ENCODE data around the gene MOGAT3. TPM values are rescaled to one million over a fixed set of nuclear protein-coding genes. Genes with fewer than 3 reads are reported as not detected.
"Not testable (repeated sequence)": the region's sequence is repeated elsewhere in the genome, so short reads cannot be mapped to it uniquely, and the experiment has no call there.

MOGAT3 gene
- polyA plus RNA-seq, 4 donors, result 0.53 to 1.1 (median 0.77) TPM

DNA sequence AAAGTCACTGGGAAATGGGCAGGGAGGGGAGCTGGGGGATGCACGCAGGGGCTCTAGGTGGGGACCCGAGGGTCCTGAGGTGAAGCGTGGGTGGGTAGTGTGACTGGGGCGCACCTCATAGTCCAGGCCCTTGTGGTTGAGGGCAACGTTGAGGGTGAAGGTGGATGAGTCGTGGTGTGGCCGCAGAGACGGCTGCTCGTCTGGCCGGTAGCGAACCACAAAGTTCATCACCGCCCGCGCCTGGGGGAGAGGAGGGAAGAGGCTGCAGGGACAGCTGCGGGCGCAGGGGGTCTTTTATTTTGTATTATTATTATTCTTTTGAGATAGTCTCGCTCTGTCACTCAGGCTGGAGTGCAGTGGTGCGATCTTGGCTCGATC, 5.8 kb upstream of the MOGAT3 start:
- DNase-seq (ENCODE audit: low read depth in 4 of 4, low spot score in 3 of 4), result no peak

GRCh38 chr7:101205901-101206664, 5.2 kb upstream of the MOGAT3 start:
- DNase-seq (ENCODE audit: low read depth in 4 of 4, low spot score in 3 of 4), result no peak

- not testable (repeated sequence) for DNase-seq (ENCODE audit: low read depth in 4 of 4, low spot score in 3 of 4)
These were observed 3.2 kb upstream of the MOGAT3 start for GRCh38 chr7:101203740-101204738.

DNA sequence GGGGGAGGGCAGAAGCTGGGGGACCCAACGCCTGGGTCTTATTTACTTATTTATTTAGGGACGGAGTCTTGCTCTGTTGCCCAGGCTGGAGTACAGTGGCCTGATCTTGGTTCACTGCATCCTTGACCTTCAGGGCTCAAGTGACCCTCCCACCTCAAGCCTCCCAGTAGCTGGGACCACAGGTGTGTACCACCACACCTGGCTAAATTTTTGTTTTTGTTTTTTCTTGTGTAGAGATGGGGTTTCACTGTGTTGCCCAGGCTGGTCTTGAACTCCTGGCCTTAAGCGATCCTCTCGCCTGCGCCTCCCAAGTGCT, 1.7 kb upstream of the MOGAT3 start:
- DNase-seq (ENCODE audit: low read depth in 4 of 4, low spot score in 3 of 4), result no peak

DNA sequence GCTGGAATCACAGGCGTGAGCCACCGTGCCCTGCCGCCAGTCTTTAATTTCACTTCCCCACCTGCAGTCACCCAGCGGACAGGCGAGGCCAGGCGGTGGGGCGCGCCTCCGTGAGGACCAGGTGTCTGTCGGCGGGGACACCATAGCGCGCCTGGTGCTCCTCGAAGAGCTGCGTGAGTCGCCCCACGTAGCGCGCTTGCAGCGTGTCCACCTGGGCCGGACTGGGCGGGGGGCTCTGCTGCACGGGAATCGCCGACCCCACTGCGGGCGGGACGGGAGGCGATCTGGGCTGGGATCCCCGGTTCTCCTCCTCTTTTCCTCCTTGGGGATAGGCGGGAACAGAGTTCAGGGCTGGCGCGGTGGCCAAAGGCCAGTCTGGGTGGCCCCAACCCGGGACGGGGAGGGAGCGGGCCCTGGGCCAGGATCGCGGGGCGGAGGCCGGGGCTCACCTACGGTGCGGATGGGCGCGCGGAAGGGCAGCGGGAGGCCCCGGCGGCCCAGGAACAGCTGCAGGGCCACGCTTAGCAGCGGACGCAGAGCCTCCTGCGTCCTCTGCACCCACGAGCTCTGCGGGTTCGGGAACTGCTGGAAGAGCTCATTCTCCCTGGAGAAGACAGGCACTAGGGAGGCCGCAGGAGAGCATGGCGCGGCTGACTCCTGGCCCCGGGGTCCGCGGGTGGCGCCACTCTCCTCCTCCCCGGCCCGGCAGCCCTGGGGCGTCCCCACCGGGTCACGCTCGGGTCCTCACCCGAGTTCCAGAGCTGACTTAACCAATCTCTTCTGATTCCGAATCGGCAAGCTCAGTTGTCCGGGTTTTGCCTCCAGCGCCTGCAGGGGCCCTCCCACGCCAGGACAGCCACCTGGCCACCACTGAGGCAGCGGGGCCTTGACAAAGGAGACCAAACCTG, 1.1 kb upstream of the MOGAT3 start:
- no peak for DNase-seq (ENCODE audit: low read depth in 4 of 4, low spot score in 3 of 4)

DNA sequence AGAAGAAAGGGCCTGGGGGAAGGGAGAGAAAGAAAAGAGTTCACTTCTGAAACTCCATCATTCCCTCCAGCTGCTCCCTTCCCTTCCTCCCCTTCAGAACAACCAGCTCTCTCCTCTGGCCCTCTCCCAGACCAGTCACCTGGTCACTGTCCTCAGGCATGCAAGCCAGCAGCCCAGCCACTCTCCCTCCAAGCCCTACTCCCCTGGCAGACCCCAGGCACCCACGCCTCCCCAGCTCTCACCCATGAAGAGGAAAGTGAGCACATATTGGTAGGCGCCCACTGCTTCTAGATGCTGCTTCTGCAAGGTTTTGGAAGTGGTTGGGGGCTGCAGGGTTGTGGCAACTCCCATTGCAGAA, 353 bp downstream of the MOGAT3 start:
- DNase-seq (ENCODE audit: low read depth in 4 of 4, low spot score in 3 of 4), result no peak

- not testable (repeated sequence) for DNase-seq (ENCODE audit: low read depth in 4 of 4, low spot score in 3 of 4)
These were observed 1.3 kb downstream of the MOGAT3 start for GRCh38 chr7:101199522-101199921.

DNA sequence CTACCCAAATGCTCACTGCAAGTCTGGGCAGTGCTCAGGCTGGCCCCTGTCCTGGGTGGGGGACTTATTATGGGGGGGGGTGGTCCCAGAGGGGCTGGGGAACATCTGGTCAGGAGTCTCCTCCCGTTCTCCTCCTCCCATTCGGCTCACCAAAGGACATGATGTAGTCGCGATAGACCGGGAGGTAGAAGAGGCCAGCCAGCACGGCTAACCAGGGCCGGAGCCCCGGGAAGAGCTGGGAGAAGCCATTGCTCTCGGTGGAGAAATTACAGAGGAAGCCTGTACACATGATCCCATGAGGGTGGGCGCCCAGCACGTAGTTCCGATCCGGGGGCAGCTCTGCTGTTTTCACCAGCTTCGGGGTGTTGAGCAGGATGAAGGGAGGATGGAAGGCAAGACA, 2.4 kb downstream of the MOGAT3 start:
- DNase-seq (ENCODE audit: low read depth in 4 of 4, low spot score in 3 of 4), result no peak

DNA sequence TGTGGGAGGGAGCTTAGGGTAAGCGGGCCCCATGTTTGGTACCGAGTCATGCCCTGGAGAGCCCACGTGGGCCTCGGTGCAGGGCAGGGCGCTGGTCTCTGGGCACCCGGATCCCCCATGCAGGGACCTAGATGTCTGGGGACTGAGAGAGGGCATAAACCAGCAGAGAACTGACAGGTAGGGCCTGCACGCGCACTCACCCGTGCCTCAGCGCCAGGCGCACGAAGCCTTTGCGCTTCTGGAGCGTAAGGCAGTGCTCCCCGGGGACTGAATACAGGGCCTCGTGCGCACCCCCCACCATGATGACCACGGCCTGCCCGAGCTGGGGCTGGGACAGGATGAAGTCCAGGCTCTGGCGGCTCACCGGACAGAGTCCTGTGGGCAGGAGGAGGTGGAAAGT, 2.8 kb downstream of the MOGAT3 start:
- DNase-seq (ENCODE audit: low read depth in 4 of 4, low spot score in 3 of 4), result no peak

GRCh38 chr7:101195884-101196283, 5.0 kb downstream of the MOGAT3 start:
- DNase-seq (ENCODE audit: low read depth in 4 of 4, low spot score in 3 of 4), result no peak

DNA sequence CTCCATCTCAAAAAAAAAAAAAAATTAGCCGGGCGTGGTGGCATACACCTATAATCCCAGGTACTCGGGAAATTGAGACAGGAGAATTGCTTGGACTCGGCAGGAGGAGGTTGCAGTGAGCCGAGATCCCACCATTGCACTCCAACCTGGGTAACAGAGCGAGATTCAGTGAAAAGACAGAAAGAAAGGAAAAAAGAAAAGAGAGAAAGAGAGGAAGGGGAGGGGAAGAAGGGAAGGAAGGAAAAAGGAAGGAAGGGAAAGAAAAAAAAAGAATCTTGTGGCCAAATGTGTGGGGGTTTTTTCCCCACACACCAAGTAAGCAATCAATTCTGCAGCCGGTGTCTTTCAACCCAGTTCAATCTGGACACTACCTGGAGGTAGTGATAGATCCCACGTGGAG, 11.7 kb downstream of the MOGAT3 start:
- no peak for DNase-seq (ENCODE audit: low read depth in 4 of 4, low spot score in 3 of 4)

GRCh38 chr7:101186844-101187428, 13.9 kb downstream of the MOGAT3 start:
- DNase-seq (ENCODE audit: low read depth in 4 of 4, low spot score in 3 of 4), result no peak

DNA sequence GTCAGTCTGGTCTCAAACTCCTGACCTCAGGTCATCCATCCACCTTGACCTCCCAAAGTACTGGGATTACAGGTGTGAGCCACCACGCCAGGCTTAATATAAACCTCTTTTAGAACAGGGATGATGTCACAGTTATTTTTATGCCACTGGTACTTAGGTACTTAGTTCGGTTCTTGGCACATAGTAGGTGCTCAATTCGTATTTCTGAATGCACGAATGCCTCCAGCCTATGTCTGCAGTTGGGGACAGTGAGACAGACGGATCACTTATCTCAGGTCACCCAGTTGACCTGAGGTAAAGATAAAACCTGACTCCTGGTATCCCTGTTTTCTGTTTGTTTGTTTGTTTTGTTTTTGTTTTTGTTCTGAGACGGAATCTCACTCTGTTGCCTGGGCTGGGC, 14.6 kb downstream of the MOGAT3 start:
- DNase-seq (ENCODE audit: low read depth in 4 of 4, low spot score in 3 of 4), result no peak

DNA sequence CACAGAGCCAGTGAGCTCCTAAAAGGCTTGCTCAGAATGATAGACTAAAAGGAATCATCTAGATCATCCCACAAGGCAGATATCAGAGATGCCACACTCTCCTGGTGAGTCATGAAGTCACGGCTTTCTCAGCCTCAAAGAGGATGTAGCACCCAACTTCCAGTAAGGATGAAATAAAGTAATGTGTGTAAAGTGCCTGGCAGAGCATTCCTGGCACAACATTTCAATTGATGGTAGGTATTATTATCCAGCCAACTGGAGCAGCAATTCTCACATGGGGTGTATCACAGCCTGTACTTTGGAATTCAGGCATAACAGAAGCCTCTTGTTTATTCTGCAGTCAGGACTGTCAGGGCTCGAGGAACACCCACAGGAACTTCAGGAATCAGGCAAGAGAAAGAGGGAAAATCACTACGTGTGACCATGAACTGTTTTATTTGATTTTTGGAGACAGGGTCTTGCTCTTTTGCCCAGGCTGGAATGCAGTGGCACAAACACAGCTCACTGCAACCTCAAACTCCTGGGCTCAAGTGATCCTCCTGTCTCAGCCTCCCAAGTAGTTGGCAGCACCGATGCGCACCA, 15.5 kb downstream of the MOGAT3 start:
- DNase-seq (ENCODE audit: low read depth in 4 of 4, low spot score in 3 of 4), result no peak

DNA sequence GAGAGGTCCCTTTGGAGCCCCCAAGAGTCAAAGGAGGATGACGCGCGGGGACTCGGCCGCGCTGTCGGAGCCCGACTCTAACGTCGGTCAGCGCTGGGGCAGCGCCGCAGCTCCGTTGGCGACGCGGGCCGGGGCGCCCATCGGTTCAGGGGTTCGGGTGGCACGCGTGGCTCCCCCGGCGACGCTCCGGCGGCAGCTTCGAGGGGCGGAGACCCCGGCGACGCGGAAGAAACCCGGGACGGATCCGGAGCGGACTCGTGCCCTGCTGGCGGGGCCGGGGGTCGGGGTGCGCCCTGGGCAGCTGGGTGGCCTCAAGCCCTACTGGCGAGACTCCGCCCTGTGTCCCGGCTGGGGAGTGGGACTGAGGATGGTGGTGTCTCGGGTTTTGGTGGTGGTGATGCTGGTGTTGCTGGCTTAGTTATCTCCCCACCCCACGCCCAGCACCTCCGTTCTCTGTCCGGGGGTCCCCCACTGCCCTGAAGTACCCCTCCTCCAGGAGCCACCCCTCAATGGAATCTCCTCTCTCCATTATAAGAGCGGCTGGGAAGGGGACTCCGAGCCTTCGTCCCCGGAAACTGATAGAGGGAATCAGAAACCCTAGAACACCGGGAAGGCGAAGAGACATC, 20.6 kb downstream of the MOGAT3 start, which contains the start of gene NAT16:
NAT16 (minus strand) TSS at position 164 of the 626 bp plus-strand sequence. CDS start 5,486 bp downstream, outside the sequence.
- no peak for DNase-seq (ENCODE audit: low read depth in 4 of 4, low spot score in 3 of 4)

DNA sequence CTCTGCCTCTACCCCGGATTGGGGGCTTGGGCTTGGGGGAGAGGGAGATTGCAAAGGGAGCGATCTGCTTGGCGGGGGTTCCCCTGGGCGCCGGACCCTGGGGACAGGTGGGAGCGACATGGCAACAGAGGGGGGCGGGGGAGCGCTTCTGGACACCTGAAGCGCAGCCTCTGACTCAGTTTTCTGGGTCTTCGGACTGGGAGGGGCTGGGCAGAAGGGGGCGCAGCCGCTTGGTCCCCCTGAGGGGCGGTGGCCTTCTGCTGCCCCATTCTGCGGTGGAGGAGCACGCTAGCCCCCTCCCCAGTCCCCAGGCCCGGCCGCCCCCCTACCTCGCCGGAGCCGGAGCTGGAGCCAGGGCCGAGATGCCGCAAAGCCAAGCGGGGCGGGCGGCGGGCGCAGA, 21.1 kb downstream of the MOGAT3 start:
- DNase-seq (ENCODE audit: low read depth in 4 of 4, low spot score in 3 of 4), result no peak

DNA sequence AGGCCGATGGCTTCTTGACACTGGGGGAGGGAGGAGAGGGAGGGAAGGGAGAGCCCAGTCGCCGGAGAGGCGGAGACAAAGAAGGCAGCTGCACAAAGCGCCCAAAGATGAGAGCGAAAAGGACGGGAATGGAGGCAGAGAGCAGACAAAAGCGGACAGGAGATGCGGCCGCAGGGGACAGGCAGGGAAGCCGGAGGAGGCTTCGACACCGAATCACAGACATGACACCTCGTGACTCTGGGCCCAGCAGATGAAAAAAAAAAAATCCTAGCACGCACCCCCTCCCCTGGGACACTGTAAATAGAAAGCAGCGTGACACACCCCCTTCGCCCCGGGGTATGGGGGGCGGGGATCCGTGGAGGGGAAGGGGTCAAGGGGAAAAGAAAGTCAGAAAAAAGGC, 21.7 kb downstream of the MOGAT3 start:
- no peak for DNase-seq (ENCODE audit: low read depth in 4 of 4, low spot score in 3 of 4)

DNA sequence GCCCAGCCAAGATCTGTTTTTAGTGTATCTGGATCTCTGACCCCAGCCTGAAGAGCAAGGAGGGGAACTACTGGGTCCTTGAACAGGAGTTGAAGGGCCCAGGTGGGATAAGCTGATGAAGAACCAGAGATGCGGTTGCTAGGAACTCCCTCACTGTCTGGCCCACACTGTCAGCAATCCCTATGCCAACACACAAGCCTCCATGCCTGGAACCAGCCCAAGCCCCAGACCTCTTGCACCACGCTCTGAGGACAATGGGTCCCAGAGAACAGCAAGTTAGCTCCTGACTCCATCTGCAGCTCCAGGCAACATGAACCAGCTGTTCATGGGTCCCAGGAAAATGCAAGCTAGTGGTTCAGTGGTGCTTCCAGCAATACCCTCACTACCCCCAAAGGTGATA, 23.2 kb downstream of the MOGAT3 start:
- no peak for DNase-seq (ENCODE audit: low read depth in 4 of 4, low spot score in 3 of 4)

GRCh38 chr7:101175664-101176063, 25.2 kb downstream of the MOGAT3 start:
- DNase-seq (ENCODE audit: low read depth in 4 of 4, low spot score in 3 of 4), result no peak

All from right renal pelvis (tissue), 4 donors.